NCI-H2196 treated with DMSO at 0.1 percent for 48 hours (cell line): Measurements from ENCODE around the gene SMAD6.

Experiments
- DNase-seq: peaks from one replicate; lab custom pipeline; 2025; ENCODE audit not compliant: unreplicated experiment; lab: John Stamatoyannopoulos, UW

SMAD6 gene

GRCh38 chr15:66719471-66719870 is 17.4 kb downstream of the SMAD6 start:
- no peak for DNase-seq

- no peak for DNase-seq
These were observed 18.4 kb downstream of the SMAD6 start for GRCh38 chr15:66720206-66721010.

- DNase-seq = no peak
These were observed 19.0 kb downstream of the SMAD6 start for GRCh38 chr15:66721020-66721419.

GRCh38 chr15:66721501-66721937 is 19.5 kb downstream of the SMAD6 start:
- DNase-seq = no peak

- DNase-seq = no peak
These were observed 19.9 kb downstream of the SMAD6 start for GRCh38 chr15:66721954-66722353.

- no peak for DNase-seq
These were observed 20.9 kb downstream of the SMAD6 start for GRCh38 chr15:66722757-66723540.

- no peak for DNase-seq
These were observed 22.0 kb downstream of the SMAD6 start for GRCh38 chr15:66723826-66724731.

GRCh38 chr15:66724732-66725463 is 22.9 kb downstream of the SMAD6 start:
- DNase-seq = no peak

- no peak for DNase-seq
These were observed 23.4 kb downstream of the SMAD6 start for GRCh38 chr15:66725464-66725785.

GRCh38 chr15:66726386-66726785 is 24.4 kb downstream of the SMAD6 start:
- no peak for DNase-seq

GRCh38 chr15:66729331-66729951 is 27.4 kb downstream of the SMAD6 start:
- DNase-seq = no peak

- DNase-seq = no peak
These were observed 28.4 kb downstream of the SMAD6 start for GRCh38 chr15:66730168-66731021.

- no peak for DNase-seq
These were observed 31.9 kb downstream of the SMAD6 start for GRCh38 chr15:66733976-66734375.

GRCh38 chr15:66734961-66735908 is 33.2 kb downstream of the SMAD6 start:
- no peak for DNase-seq

- DNase-seq = no peak
These were observed 33.9 kb downstream of the SMAD6 start for GRCh38 chr15:66735909-66736305.

GRCh38 chr15:66737243-66738010 is 35.4 kb downstream of the SMAD6 start:
- no peak for DNase-seq

GRCh38 chr15:66738116-66738515 is 36.1 kb downstream of the SMAD6 start:
- DNase-seq = no peak
